ENCODE measurements around the gene EID2.

The EID2 gene

GRCh38 chr19:39557811-39558623, 18.1 kb upstream of the EID2 start:
- no peak for TF ChIP-seq CTCF (IDR thresholded peaks at IDR 0.05; ENCODE audit: poor library complexity, severe bottlenecking)
- no peak overlapping the region for H3K4me3 ChIP-seq (ENCODE audit: severe bottlenecking)
- DNase-seq (ENCODE audit: low spot score), result no peak
- peak; percentile 48; the same call in 1 of the 3 replicates for ATAC-seq (ENCODE audit: low read depth)
- H3K4me1 ChIP-seq (ENCODE audit: insufficient read depth, poor library complexity, severe bottlenecking), result no peaks in the 10 kb centered on the region
- H3K27ac ChIP-seq (ENCODE audit: poor library complexity, severe bottlenecking), result no peak overlapping the region
- H3K36me3 ChIP-seq (ENCODE audit: low read depth), result no peaks in the 10 kb centered on the region
- H3K9me3 ChIP-seq (ENCODE audit: severe bottlenecking), result no peaks in the 10 kb centered on the region
- no peaks in the 10 kb centered on the region for H3K27me3 ChIP-seq (ENCODE audit: insufficient read depth, poor library complexity, severe bottlenecking)

GRCh38 chr19:39555883-39556282, 15.9 kb upstream of the EID2 start:
- no peak overlapping the region for H3K4me3 ChIP-seq (ENCODE audit: severe bottlenecking)
- TF ChIP-seq CTCF (IDR thresholded peaks at IDR 0.05; ENCODE audit: poor library complexity, severe bottlenecking), result no peak
- H3K9me3 ChIP-seq (ENCODE audit: severe bottlenecking), result no peaks in the 10 kb centered on the region
- DNase-seq (ENCODE audit: low spot score) (no peak), ATAC-seq (ENCODE audit: low read depth) (no peak)
- H3K27me3 ChIP-seq (ENCODE audit: insufficient read depth, poor library complexity, severe bottlenecking), result no peaks in the 10 kb centered on the region
- H3K27ac ChIP-seq (ENCODE audit: poor library complexity, severe bottlenecking), result no peak overlapping the region
- no peaks in the 10 kb centered on the region for H3K4me1 ChIP-seq (ENCODE audit: insufficient read depth, poor library complexity, severe bottlenecking)
- no peaks in the 10 kb centered on the region for H3K36me3 ChIP-seq (ENCODE audit: low read depth)

GRCh38 chr19:39554701-39555311, 14.8 kb upstream of the EID2 start:
- no peak for TF ChIP-seq CTCF (IDR thresholded peaks at IDR 0.05; ENCODE audit: poor library complexity, severe bottlenecking)
- H3K27me3 ChIP-seq (ENCODE audit: insufficient read depth, poor library complexity, severe bottlenecking), result no peaks in the 10 kb centered on the region
- no peak overlapping the region for H3K27ac ChIP-seq (ENCODE audit: poor library complexity, severe bottlenecking)
- DNase-seq (ENCODE audit: low spot score), result no peak
- no peak overlapping the region for H3K4me3 ChIP-seq (ENCODE audit: severe bottlenecking)
- no peaks in the 10 kb centered on the region for H3K36me3 ChIP-seq (ENCODE audit: low read depth)
- no peaks in the 10 kb centered on the region for H3K9me3 ChIP-seq (ENCODE audit: severe bottlenecking)
- no peak for ATAC-seq (ENCODE audit: low read depth)
- H3K4me1 ChIP-seq (ENCODE audit: insufficient read depth, poor library complexity, severe bottlenecking), result no peaks in the 10 kb centered on the region

GRCh38 chr19:39553082-39553652, 13.2 kb upstream of the EID2 start:
- H3K27me3 ChIP-seq (ENCODE audit: insufficient read depth, poor library complexity, severe bottlenecking), result no peaks in the 10 kb centered on the region
- no peak overlapping the region for H3K27ac ChIP-seq (ENCODE audit: poor library complexity, severe bottlenecking)
- no peaks in the 10 kb centered on the region for H3K36me3 ChIP-seq (ENCODE audit: low read depth)
- H3K4me1 ChIP-seq (ENCODE audit: insufficient read depth, poor library complexity, severe bottlenecking), result no peaks in the 10 kb centered on the region
- no peak for DNase-seq (ENCODE audit: low spot score)
- no peaks in the 10 kb centered on the region for H3K9me3 ChIP-seq (ENCODE audit: severe bottlenecking)
- H3K4me3 ChIP-seq (ENCODE audit: severe bottlenecking), result no peak overlapping the region
- no peak for ATAC-seq (ENCODE audit: low read depth)
- TF ChIP-seq CTCF (IDR thresholded peaks at IDR 0.05; ENCODE audit: poor library complexity, severe bottlenecking), result no peak
